Hepatic stellate cell (primary cell): ENCODE data around the gene SIGLEC1.

Source experiments
- DNase-seq: peaks from one replicate; pipeline ENCODE4 v3.0.0; 2011; ENCODE audit warnings: low spot score

The SIGLEC1 gene

DNA sequence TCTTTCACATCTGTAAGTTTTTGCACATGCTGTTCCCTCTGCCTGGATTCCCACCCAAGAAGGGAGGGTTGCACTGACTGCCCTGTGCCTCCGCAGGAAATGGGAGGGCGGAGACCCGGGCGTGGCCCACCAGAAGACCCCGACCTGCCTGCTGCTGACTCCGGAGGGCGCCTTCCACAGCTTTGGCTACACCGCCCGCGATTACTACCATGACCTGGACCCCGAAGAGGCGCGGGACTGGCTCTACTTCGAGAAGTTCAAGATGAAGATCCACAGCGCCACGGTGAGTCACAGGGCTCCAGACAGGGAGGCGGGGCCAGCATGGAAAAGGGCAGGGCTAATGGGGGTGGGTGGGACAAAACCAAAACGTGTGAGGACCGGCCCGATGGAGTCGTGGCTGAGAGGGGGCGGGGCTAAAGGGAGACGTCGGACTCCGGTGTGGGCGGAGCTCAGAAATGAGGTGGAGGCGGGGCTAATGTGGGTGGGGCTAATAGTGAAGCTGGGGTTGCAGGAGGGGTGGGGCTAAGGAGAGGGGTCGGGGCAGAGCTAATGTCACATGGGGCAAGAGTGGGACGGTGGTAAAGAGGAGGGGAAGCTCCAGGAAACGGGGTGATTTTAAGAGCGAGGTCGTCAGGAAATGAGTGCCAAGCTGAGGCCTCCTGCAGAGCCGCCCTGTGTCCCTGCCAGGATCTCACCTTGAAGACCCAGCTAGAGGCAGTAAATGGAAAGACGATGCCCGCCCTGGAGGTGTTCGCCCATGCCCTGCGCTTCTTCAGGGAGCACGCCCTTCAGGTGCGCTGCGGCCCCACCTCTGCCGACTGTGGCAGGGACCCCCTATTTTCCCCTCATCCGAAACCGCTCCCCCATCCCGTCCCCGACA lies 32.6 kb upstream of the SIGLEC1 start:
- no peak for DNase-seq

DNA sequence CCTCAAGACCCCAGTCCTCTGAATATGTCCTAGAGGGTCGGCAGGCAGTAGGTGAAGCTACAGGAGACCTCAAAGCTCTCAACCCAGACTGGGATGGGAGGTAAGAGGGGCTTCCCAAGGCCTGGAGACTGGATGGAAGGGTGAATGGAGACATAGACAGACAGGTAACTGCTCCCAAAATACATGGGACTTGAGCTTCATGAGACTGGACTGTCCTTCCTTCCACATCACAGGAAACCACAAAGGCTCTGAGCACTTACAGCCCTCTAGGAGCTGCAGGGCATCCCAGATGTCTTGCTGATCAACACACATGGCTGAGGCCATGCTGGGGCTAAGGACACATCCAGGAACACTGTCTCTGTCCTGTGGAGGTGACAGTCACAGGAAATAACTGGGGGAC lies 31.6 kb upstream of the SIGLEC1 start:
- DNase-seq: no peak

DNA sequence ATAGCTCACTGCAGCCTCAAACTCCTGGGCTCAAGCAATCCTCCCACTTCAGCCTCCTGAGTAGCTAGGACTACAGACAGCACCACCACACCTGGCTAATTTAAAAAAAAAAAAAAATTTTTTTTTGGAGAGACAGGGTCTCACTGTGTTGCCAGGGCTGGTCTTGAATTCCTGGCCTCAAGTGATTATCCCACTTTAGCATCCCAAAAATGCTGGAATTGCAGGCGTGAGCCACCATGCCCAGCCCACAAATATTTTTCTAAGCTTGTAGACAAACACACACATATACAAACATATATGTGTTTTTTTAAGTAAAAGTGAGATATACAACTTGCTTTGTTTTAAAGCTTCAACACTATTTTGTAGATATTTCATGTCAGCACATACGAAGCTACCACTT lies 30.9 kb upstream of the SIGLEC1 start:
- no peak for DNase-seq

DNA sequence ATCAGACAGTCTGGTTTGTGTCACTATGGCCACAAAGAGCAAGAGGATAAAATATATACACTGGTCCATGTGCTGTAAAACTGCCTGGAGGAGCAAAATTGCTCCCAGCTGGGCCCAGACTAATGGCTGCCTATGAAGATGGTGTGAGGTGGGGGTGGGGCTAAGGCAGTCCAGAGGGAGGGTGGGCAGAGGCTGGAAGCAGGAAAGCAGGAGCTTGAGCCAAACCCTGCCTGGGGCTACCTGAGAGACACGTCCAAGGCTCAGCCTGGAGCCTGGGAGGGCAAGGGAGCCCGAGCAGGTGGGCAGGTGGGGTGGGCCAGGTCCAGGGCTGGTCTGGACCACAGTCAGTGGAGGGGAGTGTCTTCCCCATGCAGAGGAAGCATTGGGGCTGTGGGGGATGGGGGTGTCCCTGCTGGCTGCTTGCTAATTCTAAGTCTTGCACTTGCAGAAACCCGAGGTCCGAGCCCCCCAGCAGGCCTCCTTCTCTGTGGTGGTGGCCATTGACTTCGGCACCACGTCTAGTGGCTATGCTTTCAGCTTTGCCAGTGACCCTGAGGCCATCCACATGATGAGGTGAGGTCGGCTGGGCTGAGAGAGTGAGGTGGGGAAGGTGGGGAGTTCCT lies 29.5 kb upstream of the SIGLEC1 start:
- no peak for DNase-seq

DNA sequence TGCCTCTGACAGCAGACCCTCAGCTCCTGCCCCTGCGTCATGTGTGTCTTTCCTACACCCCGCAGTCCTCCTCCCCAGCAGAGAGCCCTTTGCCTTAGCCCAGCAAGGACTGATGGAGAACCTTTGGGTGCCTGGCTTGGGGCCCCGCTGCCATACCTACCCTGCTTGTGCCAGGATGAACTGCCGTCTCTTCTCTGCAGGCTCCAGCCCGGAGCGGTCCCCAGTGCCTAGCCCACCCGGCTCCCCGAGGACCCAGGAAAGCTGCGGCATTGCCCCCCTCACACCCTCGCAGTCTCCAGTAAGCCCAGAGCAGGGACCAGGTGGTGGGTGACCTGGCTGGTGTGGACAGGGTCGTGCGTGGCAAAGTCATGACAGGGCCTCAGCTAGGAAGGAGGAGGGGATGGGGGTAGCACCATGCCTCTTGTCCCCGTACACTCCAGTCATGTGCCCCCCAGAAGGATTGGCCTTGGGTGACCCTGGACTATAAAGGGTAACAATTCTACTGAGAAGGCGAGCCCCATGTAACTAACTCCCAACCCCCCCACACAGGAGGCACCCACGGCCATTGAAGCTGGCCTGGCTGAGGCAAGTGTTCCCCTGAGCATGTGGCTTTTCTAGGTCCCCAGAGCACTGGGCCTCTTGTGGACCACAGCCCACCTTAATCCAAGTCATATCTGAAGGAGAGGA lies 28.4 kb upstream of the SIGLEC1 start:
- DNase-seq: no peak

DNA sequence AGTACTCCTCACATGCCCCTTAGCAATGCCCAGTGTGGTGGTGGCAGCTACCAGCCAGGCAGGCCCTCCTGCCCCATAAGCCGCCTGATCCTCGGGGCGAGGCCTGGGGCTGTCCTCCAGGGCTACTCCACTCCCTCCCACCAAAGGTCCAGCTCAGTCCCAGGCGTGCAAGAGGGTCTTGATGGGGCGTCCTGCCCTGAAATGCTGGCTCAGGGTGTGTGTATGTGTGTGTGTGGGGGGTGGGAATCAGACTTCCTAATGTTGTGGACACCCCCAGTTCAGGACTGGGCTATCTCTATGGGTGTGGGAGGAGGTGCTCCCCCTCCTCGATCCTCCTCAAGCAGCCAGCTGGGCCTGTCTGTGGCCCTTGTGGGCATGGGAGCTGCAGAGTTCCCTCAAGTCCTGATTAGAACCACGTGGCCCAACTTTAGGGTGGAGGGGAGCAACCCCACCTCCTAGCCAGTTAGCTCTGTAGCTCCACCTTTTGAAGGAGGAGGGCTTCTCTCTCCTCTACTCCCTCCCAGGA lies 27.6 kb upstream of the SIGLEC1 start:
- DNase-seq: no peak

DNA sequence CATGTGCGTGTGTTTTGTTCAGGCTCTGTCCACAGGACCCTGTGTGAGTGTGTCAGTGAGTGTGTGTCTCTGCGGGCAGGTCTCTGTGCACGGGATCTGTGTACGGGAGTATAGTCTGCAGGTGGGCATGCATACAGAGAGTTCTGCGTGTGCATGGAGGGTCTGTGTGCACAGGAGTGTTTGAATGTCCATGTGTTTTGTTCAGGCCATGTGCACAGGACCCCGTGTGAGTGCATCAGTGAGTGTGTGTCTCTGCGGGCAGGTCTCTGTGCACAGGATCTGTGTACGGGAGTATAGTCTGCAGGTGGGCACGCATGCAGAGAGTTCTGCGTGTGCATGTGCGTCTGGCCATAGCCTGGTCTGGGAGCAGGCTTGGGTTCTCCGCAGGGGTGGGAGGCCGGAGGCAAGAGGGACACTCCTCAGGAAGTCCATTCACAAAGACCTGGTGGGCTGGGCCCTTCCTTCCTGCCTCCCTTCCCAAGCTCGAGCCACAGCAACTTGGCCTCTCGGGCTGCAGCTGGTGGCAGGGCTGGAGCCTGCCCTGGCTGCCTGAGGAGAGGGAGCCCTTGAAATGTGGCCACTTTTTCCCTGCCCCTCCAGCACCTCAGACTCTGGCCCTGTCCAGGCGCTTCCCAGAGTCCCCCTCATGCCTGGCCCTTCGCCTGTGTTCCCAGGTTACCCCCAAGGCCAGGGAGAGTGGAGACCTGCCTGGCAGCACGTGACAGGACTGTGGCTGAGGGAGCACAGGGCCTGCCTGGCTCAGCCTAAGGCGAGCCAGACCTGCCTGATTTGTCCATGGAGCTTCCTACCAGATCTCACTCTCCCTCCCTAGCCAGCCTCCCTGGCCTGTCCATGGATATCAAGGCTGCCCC lies 26.9 kb upstream of the SIGLEC1 start:
- no peak for DNase-seq

DNA sequence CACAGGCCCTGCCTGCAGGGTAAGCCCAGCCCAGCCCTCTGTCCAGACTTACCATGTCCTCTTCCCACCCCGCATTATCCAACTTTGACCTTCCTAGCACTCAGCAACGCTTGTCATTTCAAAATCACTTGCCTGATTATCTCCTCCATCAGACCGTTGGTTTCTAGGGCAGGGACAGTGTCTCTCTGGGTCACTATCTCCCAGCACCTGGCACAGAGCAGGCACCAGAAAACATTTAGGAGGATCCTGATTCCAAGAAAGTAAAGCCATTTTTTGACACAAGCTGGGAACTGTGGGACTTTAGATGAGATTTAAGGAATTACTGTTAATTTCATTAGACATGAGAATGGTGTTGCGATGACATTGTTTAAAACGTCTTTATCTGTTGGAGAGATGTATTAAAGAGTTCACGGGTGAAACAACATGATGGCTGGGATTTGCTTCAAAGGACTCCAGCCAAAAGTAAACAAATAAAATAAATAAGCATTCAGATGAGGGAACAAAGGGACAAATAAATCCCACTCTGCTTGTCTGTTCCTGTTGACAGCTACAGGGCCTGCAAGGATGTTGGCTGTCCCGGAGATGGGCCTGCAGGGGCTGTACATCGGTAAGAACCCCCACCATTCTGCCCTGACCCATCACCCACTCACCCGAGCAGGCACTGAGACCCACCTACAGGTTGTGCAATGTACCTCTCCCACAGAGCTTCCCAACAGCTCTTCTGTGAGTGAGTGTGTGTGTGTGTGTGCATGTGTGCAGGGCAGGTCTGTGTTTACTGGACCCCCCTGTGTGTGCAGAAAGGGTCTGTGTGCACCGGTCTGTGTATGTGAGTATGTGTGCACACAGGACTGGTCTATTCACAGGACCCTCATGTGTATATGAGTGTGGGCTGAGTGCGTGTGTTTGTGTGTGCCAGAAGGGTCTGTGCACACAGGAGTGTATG lies 26.0 kb upstream of the SIGLEC1 start:
- DNase-seq: no peak

DNA sequence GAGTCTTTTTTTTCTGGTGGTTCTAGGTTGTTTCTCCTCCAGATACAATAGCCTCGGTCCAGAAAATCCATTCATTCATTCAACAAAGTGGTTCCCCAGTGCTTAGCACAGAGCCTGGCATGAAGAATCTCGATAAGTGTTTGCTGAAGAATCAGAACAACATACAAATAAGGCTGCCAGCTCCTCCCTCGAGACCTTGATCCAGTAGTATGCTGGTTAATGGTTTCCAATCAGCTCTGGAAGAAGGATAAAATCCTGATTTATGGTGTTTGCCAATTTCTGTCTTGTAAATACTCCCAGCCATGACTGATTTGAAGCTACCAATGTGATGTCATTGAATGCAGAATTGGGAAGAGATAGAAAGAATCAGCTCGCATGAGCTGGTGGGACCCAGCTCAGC lies 23.4 kb upstream of the SIGLEC1 start:
- no peak for DNase-seq

DNA sequence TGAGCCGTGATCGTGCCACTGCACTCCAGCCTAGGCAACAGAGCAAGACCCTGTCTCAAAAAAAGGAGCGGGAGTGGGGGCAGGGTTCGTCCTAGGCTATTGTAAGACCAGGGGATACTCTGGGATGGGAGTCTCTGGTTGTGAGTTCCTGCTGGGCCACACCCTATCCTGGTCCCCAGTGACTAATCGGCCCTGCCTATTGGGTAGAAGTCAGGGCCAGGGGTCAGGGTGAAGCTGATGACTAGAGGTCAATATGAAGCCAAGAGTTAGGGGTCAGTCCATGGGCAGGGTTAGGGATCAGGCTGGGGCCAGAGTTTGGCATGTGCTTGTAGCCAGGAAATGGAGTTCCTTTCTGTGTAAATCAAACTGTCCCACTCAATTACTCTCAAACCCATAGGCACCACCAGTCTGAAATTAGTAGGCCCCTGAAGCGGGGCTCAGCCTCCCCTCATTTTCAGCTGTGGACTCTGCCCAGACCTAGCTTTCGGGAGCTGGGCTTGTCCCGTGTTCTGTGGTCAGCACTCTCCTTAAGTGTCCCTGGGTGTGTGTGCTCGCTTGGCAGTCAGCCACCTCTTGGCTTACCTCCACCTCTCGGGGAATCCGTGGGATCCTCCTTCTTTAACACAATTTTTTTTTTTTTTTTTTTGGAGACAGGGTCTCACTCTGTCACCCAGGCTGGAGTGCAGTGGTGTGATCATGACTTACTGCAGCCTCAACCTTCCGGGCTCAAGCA lies 21.9 kb upstream of the SIGLEC1 start:
- no peak for DNase-seq

DNA sequence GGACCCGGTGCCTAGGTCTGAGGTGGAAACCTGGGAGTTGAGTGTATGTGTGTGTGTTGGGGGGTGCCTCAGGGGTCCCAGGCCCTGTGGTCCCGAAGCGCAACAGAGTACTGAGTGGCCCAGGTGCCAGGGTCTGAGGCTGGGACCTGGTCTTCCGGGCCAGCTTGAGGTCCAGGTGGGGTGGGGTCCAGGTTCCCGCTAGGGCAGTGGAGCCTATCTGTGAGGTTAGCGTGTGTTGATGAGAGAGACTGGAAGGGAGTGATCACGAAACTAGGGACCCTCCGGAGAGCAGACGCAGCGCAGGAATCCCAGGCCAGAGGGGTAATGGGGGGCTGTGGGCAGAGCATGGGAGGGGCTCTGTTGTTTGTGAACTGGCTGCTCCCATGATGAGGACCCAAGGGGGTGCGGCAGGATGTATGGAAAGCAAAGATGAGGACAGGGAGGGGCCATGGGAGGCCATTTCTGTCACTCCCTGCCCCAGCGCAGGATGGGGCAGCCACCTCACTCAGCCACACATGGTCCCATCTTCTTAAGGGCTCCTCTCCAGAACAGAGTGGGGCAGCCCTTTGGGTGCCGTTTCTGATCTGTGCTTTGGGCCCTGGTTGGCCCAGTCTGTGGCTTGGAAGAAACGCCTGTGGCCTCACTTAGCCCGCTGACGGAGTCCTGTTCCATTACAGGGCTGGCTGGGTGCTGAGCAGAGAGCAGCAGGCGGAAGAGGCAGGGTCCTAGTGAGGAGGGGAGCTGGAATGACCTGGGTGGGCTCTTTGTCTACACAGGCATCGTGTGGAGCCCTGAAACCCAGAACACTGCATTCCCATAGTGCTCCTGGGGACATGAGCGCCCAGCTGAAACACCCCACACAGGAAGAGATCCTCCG lies 21.0 kb upstream of the SIGLEC1 start:
- DNase-seq: no peak

DNA sequence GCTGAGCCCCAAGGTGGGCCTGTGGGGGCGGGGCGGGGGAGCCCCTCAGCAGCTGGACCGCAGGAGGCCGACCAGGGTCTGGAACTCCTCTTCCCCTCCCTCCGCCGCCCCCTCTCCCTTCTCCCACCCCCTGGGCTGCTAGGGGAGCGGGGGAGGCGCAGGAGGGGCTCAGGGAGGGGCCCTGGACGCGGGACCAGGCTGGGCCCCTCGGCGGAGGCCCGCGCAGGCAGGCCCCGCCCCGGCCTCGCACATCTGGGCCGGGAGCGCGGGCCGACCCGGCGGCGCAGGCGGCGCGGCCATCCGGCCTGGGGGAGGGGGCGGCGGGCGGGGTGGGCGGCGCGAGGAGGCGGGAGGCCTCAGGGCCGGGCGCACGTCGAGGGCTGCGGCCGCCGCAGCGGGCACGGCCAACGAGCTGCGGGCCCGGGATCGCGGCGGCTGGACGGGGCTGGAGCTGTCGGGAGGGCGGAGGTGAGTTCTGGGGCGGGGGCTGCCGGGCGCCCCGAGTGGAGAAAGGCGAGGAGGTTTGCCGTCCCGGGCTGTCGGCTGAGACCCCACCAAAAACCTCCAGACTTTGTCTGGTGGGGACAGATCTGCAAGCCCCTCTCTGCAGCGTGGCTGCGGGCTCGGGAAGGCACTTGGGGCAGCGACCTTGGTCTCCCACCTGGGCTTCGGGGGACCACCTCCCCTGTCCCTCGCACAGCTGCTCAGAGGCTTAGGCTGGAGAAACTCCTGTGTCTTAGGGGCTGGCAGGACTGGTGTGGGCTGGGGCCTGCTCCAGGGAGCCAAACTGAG lies 20.1 kb upstream of the SIGLEC1 start, which contains the start of gene HSPA12B:
HSPA12B (plus strand) TSS at position 359 of the 792 bp plus-strand sequence. CDS start 5,990 bp downstream, outside the sequence.
- no peak for DNase-seq

DNA sequence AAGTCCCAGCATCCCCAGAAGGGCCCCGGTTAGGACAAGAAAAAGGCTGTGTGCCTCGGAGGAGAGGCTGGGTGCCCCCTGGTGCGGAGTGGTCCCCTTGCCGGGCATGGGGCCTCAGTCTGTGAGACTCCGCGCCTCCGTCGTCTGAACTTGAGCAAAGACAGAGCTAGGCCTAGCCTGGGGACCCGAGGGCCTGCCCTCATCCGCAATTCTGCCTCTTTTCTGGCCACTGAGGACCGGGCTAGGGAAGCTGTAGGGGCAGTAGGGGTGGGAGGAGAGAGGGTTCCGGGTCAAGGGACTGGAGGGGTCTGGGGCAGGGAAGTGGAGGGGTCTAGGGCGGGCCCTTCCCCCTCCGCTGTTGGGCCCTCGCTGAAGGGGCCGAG lies 19.5 kb upstream of the SIGLEC1 start:
- no peak for DNase-seq

DNA sequence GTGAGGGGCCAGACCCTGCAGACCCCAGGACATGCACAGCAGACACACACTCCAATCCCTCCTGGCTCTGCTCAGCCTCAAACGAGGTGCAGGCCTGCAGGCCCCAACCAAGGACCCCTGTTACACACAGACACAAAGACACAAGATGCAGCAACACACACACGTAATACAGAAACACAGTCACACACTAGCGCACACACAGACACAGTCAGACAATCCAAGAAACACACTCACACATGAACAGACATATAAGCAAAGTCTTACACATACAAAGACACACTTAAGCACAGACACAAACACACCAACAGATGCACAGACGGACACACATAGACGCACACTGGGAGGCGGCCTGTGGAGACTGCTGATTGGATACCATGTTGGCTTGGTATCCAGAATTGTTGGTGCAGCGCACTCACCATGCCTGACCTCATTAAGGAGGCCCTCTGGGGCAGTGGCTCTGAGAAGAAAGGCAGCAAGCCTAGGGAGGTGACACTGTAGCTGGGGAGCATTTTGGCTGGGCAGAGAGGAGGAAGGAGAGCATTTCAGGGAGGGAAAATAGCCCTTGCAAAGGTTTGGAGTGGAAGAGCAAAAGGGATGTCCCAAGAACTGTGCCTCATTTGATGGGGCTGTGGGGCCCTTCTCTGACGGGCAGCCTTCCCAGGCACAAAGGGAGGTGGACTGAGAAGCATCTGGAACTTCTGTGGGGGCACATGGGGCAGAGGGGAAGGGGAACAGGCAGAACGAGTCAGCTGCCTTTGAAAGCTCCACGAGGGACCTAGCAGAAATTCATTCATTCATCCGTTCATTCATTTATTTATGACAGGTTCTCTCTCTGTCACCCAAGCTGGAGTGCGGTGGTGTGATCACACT lies 18.6 kb upstream of the SIGLEC1 start:
- DNase-seq: no peak

DNA sequence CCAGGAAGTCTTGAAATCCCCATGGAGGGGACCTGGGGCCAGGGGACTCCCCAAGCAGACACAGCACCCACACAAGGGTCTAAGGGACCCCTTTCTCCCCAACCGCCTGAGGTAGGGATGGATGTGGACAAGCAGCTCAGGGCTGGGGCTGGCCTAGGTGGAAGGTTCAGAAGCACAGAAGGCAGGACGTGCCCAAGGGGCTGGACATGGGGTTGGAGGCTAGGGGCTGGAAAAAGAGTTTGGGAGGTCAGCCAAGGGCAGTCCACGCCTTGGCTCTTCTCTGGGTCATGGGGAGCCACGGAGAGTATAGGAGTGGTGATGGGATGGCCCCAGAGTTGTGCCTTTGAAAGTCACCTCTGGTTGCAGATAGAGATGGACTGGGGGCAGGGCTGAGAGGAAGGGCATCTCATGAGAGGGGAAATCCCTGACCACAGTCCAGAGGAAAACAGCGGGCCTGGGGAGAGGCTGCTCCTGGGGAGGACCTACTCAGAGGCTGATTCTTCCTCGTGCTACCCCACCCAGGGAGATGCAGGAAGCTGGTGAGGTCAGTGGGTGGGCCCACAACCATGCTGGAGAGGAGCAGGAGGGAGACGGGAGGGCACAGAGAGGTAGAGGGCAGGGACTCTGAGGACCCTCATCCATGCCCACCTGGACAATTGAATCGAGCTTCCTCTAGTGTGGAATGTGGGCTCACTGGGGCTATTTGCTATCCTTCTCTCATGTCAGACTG lies 17.6 kb upstream of the SIGLEC1 start:
- DNase-seq: no peak

DNA sequence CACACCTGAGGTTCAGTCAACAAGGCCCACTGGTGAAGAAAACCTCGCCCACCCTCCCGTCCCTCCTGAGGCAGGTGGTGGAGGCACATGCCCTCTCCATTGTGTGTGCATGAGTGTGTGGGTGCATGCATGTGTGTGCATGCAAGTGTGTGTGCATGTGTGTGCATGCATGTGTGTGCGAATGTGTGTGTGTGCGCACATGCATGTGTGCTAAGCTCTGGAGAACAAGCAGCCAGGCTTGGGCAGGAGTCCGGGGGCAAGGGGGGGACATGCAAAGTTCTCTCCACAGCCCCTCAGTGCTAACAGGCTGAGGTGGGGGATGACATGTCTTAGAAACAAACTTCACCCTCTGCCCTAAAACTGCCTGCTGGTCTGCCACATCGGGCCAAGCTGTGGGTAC lies 17.0 kb upstream of the SIGLEC1 start:
- DNase-seq: no peak
